Body of pancreas (tissue), 4 donors: ENCODE data around the gene CTSZ. TPM values are rescaled to one million over a fixed set of nuclear protein-coding genes. Genes with fewer than 3 reads are reported as not detected.
A peak's percentile ranks its signal among the peaks of the same experiment; 100 is the strongest.

ENCODE experiments used
- ATAC-seq: fragments of 150-250 bp; one replicate; pipeline ENCODE4 v1.9.1; 2016
- DNase-seq, 4 donors: peaks; one replicate each; pipeline ENCODE4 v3.0.0-alpha.2; 2019
- H3K27ac ChIP-seq, 4 donors: fragments of 200-600 bp; sonication (generic); 1 replicate in 3 of 4; 2 replicates in 1 of 4; pipeline versions ENCODE4 v1.5.1 to v1.6.1; 2016 to 2019; ENCODE audit warnings: mild to moderate bottlenecking in 1 of 4, mixed read lengths in 1 of 4, moderate library complexity in 1 of 4
- H3K27me3 ChIP-seq, 2 donors: fragments of 200-600 bp; sonication (generic); one replicate each; pipeline ENCODE4 v1.6.0; 2016; ENCODE audit warnings: mild to moderate bottlenecking in 1 of 2
- H3K36me3 ChIP-seq, 2 donors: fragments of 200-600 bp; sonication (generic); replicated peaks in 1 of 2; 2 replicates each; pipeline ENCODE4 v1.5.1; 2016; ENCODE audit warnings: low read depth in 2 of 2; ENCODE audit not compliant: insufficient read depth in 1 of 2
- H3K4me1 ChIP-seq: fragments of 200-600 bp; sonication (generic); one replicate; pipeline ENCODE4 v1.6.0; 2016
- H3K4me3 ChIP-seq, 2 donors: fragments of 200-600 bp; sonication (generic); 1 replicate in 1 of 2; 2 replicates in 1 of 2; pipeline ENCODE4 v1.5.1; 2016 to 2019
- H3K9me3 ChIP-seq, 3 donors: fragments of 200-600 bp; sonication (generic); 1 replicate in 2 of 3; 2 replicates in 1 of 3; pipeline ENCODE4 v1.5.1; 2016
- POLR2A ChIP-seq, 3 donors: fragments of 450-650 bp; IDR thresholded peaks; one replicate each; pipeline ENCODE4 v1.6.1; 2016; ENCODE audit warnings: antibody characterized with exemption in 3 of 3, mild to moderate bottlenecking in 2 of 3
- WGBS, 2 donors: methylation state at CpG; one replicate each; pipeline ENCODE4 v1.1.5; 2017; 5-methylcytosine and 5-hydroxymethylcytosine counted together
- intact Hi-C: fragments of 100-400 bp; cut with DNase I; formaldehyde crosslinking; loops from one replicate; pipeline ENCODE4 v1.15.1; 2023
- total RNA-seq, 2 donors: library from RNA; depleted of rRNA; stranded (reverse); fragments of >200 nt; gene quantifications; one replicate each; pipeline ENCODE4 v1.1.0, GENCODE V29; 2016
- TF ChIP-seq, protein P1 (sequence below), 7 experiments: fragments of 450-650 bp in 4 of 7; fragments of 200-600 bp in 3 of 7; sonication (generic) in 3 of 7; IDR thresholded peaks; one replicate each; pipeline ENCODE4 v1.5.1; 2016 to 2019; ENCODE audit warnings: antibody characterized with exemption in 7 of 7

Gene CTSZ
- total RNA-seq, 2 donors from 2014 or later: 54.1 to 89.8 TPM

DNA sequence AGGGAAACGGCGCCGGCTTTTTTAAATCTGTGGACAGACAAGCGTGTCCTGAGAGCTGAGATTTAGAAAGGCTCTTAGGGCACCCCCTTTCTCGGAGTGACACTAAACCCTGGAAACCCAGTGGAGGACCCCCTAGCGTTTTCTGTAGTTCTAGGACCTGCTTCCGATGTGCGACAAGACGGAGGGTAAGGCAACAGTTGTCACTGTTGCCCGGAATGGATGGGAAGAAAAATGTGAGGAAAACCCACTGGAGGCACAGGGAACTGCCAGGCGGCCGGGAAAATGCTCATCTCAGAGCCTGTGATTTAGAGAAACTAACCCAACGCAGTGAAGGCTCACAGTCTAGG is 25.6 kb upstream of the CTSZ start:
- Histone ChIP-seq H3K4me3 (peak overlapping the region in 1 of 2 donors; percentile 47), H3K36me3 (peaks cover 0 to 18% of the 10 kb centered on the region in 2 donors), H3K27me3 (no peaks in the 10 kb centered on the region), H3K4me1 (peaks cover 34% of the 10 kb centered on the region), H3K27ac (peak overlapping the region; percentile 45 to 90 (median 73)), H3K9me3 (no peaks in the 10 kb centered on the region)
- TF ChIP-seq, protein P1, sequence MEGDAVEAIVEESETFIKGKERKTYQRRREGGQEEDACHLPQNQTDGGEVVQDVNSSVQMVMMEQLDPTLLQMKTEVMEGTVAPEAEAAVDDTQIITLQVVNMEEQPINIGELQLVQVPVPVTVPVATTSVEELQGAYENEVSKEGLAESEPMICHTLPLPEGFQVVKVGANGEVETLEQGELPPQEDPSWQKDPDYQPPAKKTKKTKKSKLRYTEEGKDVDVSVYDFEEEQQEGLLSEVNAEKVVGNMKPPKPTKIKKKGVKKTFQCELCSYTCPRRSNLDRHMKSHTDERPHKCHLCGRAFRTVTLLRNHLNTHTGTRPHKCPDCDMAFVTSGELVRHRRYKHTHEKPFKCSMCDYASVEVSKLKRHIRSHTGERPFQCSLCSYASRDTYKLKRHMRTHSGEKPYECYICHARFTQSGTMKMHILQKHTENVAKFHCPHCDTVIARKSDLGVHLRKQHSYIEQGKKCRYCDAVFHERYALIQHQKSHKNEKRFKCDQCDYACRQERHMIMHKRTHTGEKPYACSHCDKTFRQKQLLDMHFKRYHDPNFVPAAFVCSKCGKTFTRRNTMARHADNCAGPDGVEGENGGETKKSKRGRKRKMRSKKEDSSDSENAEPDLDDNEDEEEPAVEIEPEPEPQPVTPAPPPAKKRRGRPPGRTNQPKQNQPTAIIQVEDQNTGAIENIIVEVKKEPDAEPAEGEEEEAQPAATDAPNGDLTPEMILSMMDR (IDR thresholded peaks at IDR 0.05): peak in 3 of 7 experiments; percentile 19 to 39 (median 33)
- TF ChIP-seq POLR2A (IDR thresholded peaks at IDR 0.05): no peak
- 0 to 1% methylated on average over 7 to 13 of the region's 13 CpGs for WGBS, 2 donors
- intact Hi-C loops: no loop called here
- DNase-seq (peak in 1 of 4 donors; percentile 20), ATAC-seq (peak; percentile 16)

DNA sequence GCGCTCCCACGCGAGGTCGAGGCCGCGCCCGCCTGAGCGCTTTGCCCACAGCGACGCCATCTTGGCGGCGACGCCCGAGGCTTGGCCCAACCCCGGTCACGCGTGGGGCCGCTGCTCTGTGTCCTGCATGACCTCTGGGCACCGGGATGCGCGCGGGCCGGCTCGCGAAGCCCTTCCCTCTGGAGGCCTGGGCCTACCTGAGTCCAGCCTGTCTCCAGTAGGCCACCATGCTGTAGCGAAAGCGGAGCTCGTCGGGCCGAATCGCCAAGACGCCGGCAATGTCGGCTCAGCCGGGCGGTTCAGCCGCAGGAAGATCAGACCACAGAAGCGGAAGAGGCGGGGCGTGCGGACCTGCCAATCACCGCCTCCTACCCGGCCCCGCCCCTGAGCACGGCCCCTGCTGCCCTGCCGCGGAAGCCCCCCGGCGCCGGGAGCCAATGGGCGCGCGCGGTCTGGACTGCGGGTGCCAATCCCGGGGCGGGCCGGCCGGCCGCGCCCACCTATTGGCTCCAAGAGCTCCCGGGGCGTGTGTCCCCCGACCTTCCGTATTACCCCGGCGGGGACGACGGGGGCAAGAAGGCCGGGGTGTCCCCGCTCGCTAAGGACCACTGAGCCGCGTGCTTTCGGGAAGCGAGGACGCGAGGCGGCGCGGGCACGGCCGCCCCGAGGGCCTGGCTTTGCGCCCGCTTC is 25.1 kb upstream of the CTSZ start, which contains the start of gene ATP5F1E:
ATP5F1E (minus strand) TSS at position 313 of the 690 bp plus-strand sequence; CDS start at position 229, 84 bp downstream.
- 1% methylated on average over 86 of the region's 86 CpGs; no CpG with 5 or more reads in 1 of the 2 donors for WGBS, 2 donors
- Histone ChIP-seq H3K27me3 (no peaks in the 10 kb centered on the region), H3K4me1 (peaks cover 38% of the 10 kb centered on the region), H3K9me3 (no peaks in the 10 kb centered on the region), H3K27ac (peak within 1 kb of the TSS; percentile 52 to 90 (median 73)), H3K36me3 (peaks cover 0 to 17% of the 10 kb centered on the region in 2 donors), H3K4me3 (peak within 1 kb of the TSS; percentile 47 to 51)
- peak; percentile 96 to 97 (median 96) for DNase-seq
- ATAC-seq: peak; percentile 100
- intact Hi-C loops: no loop called here
- TF ChIP-seq POLR2A (IDR thresholded peaks at IDR 0.05): peak; percentile 79 to 93 (median 91)
- TF ChIP-seq, protein P1 (IDR thresholded peaks at IDR 0.05): no peak

DNA sequence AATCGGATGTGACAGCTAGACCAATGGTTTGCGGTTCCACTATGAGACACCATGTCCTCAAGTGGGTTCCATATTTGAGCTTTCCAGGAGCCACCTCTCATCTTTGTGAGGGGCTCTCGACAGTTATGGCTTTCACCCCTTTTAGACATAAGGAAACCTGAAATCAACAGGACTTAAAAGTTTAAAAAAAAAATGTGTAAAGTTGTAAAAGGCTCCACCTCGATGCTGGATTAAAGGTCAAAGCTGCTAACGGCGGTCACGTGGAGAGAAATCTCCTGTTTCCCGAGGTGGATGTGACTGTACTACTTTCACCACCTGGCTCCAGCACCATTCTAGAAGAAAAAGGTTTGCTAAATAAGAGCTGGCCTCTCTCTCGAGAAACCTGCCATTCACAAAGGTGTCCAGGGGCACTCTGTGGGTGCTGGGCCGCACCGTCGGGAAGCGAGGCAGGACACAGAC is 24.5 kb upstream of the CTSZ start:
- Histone ChIP-seq H3K27me3 (no peaks in the 10 kb centered on the region), H3K36me3 (peaks cover 0 to 17% of the 10 kb centered on the region in 2 donors), H3K4me1 (peaks cover 41% of the 10 kb centered on the region), H3K9me3 (no peaks in the 10 kb centered on the region), H3K4me3 (peak overlapping the region; percentile 36 to 51), H3K27ac (peak overlapping the region; percentile 52 to 90 (median 73))
- DNase-seq: peak in 1 of 4 donors; percentile 10
- no peak for TF ChIP-seq POLR2A (IDR thresholded peaks at IDR 0.05)
- TF ChIP-seq, protein P1 (IDR thresholded peaks at IDR 0.05): no peak
- ATAC-seq: no peak
- WGBS, 2 donors: 9 to 14% methylated on average over 12 to 13 of the region's 13 CpGs
- intact Hi-C loops: no loop called here

DNA sequence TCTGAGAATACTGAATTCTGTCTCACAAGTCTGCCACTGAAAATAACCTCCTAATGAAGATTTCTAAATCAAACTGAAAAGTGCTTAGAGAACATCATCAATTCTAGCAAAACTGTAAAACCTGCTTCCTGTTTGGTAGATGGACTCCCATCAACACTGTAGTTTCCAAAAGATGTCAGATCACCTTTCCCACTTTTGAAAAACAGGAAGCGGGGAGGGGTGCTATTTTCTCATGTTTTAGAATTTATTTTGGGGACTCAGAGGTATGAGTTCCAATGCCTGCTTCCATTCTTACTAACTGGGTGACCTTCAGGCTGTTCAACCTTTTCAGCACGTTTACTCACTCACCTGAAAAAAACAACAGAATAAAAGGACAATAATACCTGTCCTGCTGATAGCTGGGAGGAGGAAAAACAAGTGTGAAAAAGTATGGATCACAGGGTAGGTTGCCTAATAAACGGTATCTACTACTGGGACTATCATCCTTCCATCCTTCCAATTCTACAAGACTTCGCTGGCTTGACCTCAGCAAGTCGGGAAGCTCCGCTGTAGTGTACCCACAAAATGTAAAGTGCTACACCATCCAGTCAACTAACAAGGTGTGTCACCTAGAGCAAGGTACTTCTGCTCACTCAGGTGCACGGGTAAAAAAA is 24.0 kb upstream of the CTSZ start:
- ATAC-seq: no peak
- WGBS, 2 donors: 54 to 65% methylated on average over 7 of the region's 7 CpGs
- DNase-seq: no peak

More for the DNA sequence above, 24.0 kb upstream of the CTSZ start:
- Histone ChIP-seq H3K4me1 (peaks cover 41% of the 10 kb centered on the region), H3K27me3 (no peaks in the 10 kb centered on the region), H3K36me3 (peaks cover 0 to 17% of the 10 kb centered on the region in 2 donors), H3K9me3 (no peaks in the 10 kb centered on the region), H3K27ac (no peak overlapping the region), H3K4me3 (peak overlapping the region in 1 of 2 donors; percentile 36)
- no peak for TF ChIP-seq POLR2A (IDR thresholded peaks at IDR 0.05)
- TF ChIP-seq, protein P1 (IDR thresholded peaks at IDR 0.05): no peak
- intact Hi-C loops: no loop called here
